GM21717 (cell line): ENCODE results near the gene LARGE1.
"Not testable (repeated sequence)": the region's sequence is repeated elsewhere in the genome, so short reads cannot be mapped to it uniquely, and the experiment has no call there.

Source experiments
- ATAC-seq: cut with Tn5 transposase; IDR thresholded peaks from one replicate; pipeline ENCODE4 v1.9.1; 2021; ENCODE audit warnings: mild to moderate bottlenecking, moderate library complexity; ENCODE audit not compliant: unreplicated experiment

Gene LARGE1

GRCh38 chr22:33573479-33573878 is 346.8 kb downstream of the LARGE1 start:
- no peak for ATAC-seq

- ATAC-seq = no peak
These were observed 348.2 kb downstream of the LARGE1 start for GRCh38 chr22:33572086-33572485.

GRCh38 chr22:33570110-33570509 is 350.2 kb downstream of the LARGE1 start:
- ATAC-seq = no peak

GRCh38 chr22:33569559-33569958 is 350.7 kb downstream of the LARGE1 start:
- no peak for ATAC-seq

- ATAC-seq = no peak
These were observed 351.3 kb downstream of the LARGE1 start for GRCh38 chr22:33569018-33569417.

- not testable (repeated sequence) for ATAC-seq
These were observed 353.8 kb downstream of the LARGE1 start for GRCh38 chr22:33566495-33566894.

- ATAC-seq = no peak
These were observed 354.7 kb downstream of the LARGE1 start for GRCh38 chr22:33565580-33565995.

GRCh38 chr22:33564683-33565082 is 355.6 kb downstream of the LARGE1 start:
- ATAC-seq = no peak

GRCh38 chr22:33563220-33563964 is 356.9 kb downstream of the LARGE1 start:
- no peak for ATAC-seq

GRCh38 chr22:33562501-33562900 is 357.8 kb downstream of the LARGE1 start:
- ATAC-seq = no peak

- ATAC-seq = no peak
These were observed 359.0 kb downstream of the LARGE1 start for GRCh38 chr22:33561149-33561807.

- no peak for ATAC-seq
These were observed 362.4 kb downstream of the LARGE1 start for GRCh38 chr22:33557836-33558235.

- ATAC-seq = no peak
These were observed 364.3 kb downstream of the LARGE1 start for GRCh38 chr22:33555814-33556522.

- ATAC-seq = no peak
These were observed 366.8 kb downstream of the LARGE1 start for GRCh38 chr22:33553493-33553892.

GRCh38 chr22:33544707-33545106 is 375.6 kb downstream of the LARGE1 start:
- no peak for ATAC-seq

GRCh38 chr22:33542722-33543121 is 377.6 kb downstream of the LARGE1 start:
- ATAC-seq = no peak

- no peak for ATAC-seq
These were observed 378.1 kb downstream of the LARGE1 start for GRCh38 chr22:33542153-33542552.

- no peak for ATAC-seq
These were observed 380.1 kb downstream of the LARGE1 start for GRCh38 chr22:33539902-33540751.

GRCh38 chr22:33539202-33539901 is 380.9 kb downstream of the LARGE1 start:
- no peak for ATAC-seq

- no peak for ATAC-seq
These were observed 381.9 kb downstream of the LARGE1 start for GRCh38 chr22:33538277-33538885.
